H1 (cell line): Measurements from ENCODE around the gene ELMO1. TPM values are rescaled to one million over a fixed set of nuclear protein-coding genes. Genes with fewer than 3 reads are reported as not detected.

Experiments
- CTCF ChIA-PET: fragments of 300-600 bp; sonication (Branson Sonifier 250); formaldehyde crosslinking; loops from one replicate; lab custom pipeline; 2021; ENCODE audit not compliant: partially characterized antibody; lab: Charles Lee
- POLR2A ChIA-PET: fragments of 300-600 bp; sonication (Branson Sonifier 250); formaldehyde crosslinking; loops from one replicate; lab custom pipeline; 2021; ENCODE audit warnings: inconsistent platforms; ENCODE audit not compliant: partially characterized antibody; lab: Charles Lee
- DNase-seq, 2 experiments: peaks; one replicate each; pipeline versions ENCODE4 v3.0.0 to v3.0.0-alpha.2; 2010 to 2022; ENCODE audit warnings: low spot score in 2 of 2, low read depth in 1 of 2, mixed read lengths in 1 of 2
- FAIRE-seq: peaks from 2 replicates; lab custom pipeline; 2011; peaks lifted over from hg19 to GRCh38; lab: Jason Lieb, UNC
- H2AFZ ChIP-seq: 2 replicates; pipeline ENCODE4 v1.8.1; 2012; ENCODE audit warnings: low read length, inconsistent platforms
- H2AK5ac ChIP-seq: 2 replicates; pipeline ENCODE4 v1.6.1; 2013; ENCODE audit warnings: low read depth, low read length
- H2BK120ac ChIP-seq: replicated peaks from 2 replicates; pipeline ENCODE3; 2013; ENCODE audit warnings: low read depth, low read length, inconsistent platforms
- H2BK12ac ChIP-seq: 2 replicates; pipeline ENCODE4 v1.6.1; 2013; ENCODE audit warnings: low read depth, low read length
- H2BK15ac ChIP-seq: 2 replicates; pipeline ENCODE4 v1.6.1; 2013; ENCODE audit warnings: low read length
- H2BK20ac ChIP-seq: 2 replicates; pipeline ENCODE4 v1.6.1; 2013; ENCODE audit warnings: low read length
- H2BK5ac ChIP-seq: 2 replicates; pipeline ENCODE4 v1.6.1; 2013; ENCODE audit warnings: low read depth, low read length
- H3K14ac ChIP-seq: 2 replicates; pipeline ENCODE4 v1.6.1; 2013; ENCODE audit warnings: inconsistent platforms; ENCODE audit not compliant: insufficient read length
- H3K18ac ChIP-seq: 2 replicates; pipeline ENCODE4 v1.6.1; 2013; ENCODE audit warnings: low read length; ENCODE audit errors: extremely low read depth
- H3K23ac ChIP-seq: 2 replicates; pipeline ENCODE4 v1.6.1; 2013; ENCODE audit warnings: inconsistent platforms; ENCODE audit not compliant: insufficient read length
- H3K23me2 ChIP-seq: 2 replicates; pipeline ENCODE4 v1.6.1; 2013; ENCODE audit warnings: low read depth, low read length
- H3K27ac ChIP-seq: 2 replicates; pipeline ENCODE4 v1.6.1; 2011; ENCODE audit warnings: low read depth, low read length, inconsistent platforms
- H3K27me3 ChIP-seq, 4 experiments: replicated peaks in 1 of 4; 1 replicate in 1 of 4; 2 replicates in 3 of 4; pipeline versions ENCODE4 v1.6.1 to v1.8.1; 2011 to 2013; ENCODE audit warnings: low read length in 3 of 4, mild to moderate bottlenecking in 3 of 4, inconsistent platforms in 2 of 4, mixed read lengths in 2 of 4, moderate library complexity in 1 of 4; ENCODE audit not compliant: control insufficient read depth in 3 of 4, insufficient read depth in 3 of 4; ENCODE audit errors: extremely low read depth in 1 of 4
- H3K36me3 ChIP-seq, 4 experiments: 2 replicates each; pipeline versions ENCODE4 v1.6.1 to v1.8.1; 2011 to 2013; ENCODE audit warnings: mild to moderate bottlenecking in 4 of 4, low read length in 3 of 4, moderate library complexity in 2 of 4, control low read depth in 1 of 4, inconsistent platforms in 1 of 4; ENCODE audit not compliant: insufficient read depth in 4 of 4, control insufficient read depth in 2 of 4
- H3K4ac ChIP-seq: replicated peaks from 2 replicates; pipeline ENCODE3; 2013; ENCODE audit warnings: low read length, low read depth, mixed read lengths, inconsistent platforms; ENCODE audit not compliant: insufficient read length
- H3K4me1 ChIP-seq, 4 experiments: replicated peaks in 1 of 4; 1 replicate in 1 of 4; 2 replicates in 3 of 4; pipeline versions ENCODE4 v1.6.1 to v1.8.1; 2011 to 2013; ENCODE audit warnings: low read length in 3 of 4, inconsistent platforms in 2 of 4, mixed read lengths in 1 of 4; ENCODE audit not compliant: insufficient read depth in 4 of 4, control insufficient read depth in 3 of 4
- H3K4me2 ChIP-seq, 2 experiments: 2 replicates each; pipeline versions ENCODE4 v1.6.1 to v1.8.1; 2011 to 2013; ENCODE audit warnings: low read depth in 2 of 2, low read length in 2 of 2, control low read depth in 1 of 2, inconsistent platforms in 1 of 2, mild to moderate bottlenecking in 1 of 2; ENCODE audit not compliant: insufficient read depth in 1 of 2
- H3K4me3 ChIP-seq, 4 experiments: fragments of 200-600, 300-600 bp in 1 of 4; sonication (generic), shearing (Covaris generic), sonication (Bioruptor Twin) in 1 of 4; 2 replicates each; pipeline versions ENCODE4 v1.5.1 to v1.8.1; 2011 to 2016; ENCODE audit warnings: low read length in 4 of 4, low read depth in 3 of 4, control low read depth in 2 of 4, inconsistent platforms in 2 of 4, mild to moderate bottlenecking in 2 of 4, mixed read lengths in 1 of 4, moderate library complexity in 1 of 4; ENCODE audit not compliant: insufficient read depth in 2 of 4; ENCODE audit errors: extremely low read depth in 1 of 4
- H3K56ac ChIP-seq: replicated peaks from 2 replicates; pipeline ENCODE3; 2013; ENCODE audit warnings: low read depth, mild to moderate bottlenecking, mixed read lengths, low read length, inconsistent platforms; ENCODE audit not compliant: insufficient read length
- H3K79me1 ChIP-seq: 2 replicates; pipeline ENCODE4 v1.6.1; 2013; ENCODE audit warnings: low read depth, low read length, control low read depth
- H3K79me2 ChIP-seq, 2 experiments: 2 replicates each; pipeline versions ENCODE4 v1.6.1 to v1.8.1; 2012 to 2013; ENCODE audit warnings: low read length in 2 of 2, mild to moderate bottlenecking in 2 of 2, inconsistent platforms in 1 of 2; ENCODE audit not compliant: insufficient read depth in 2 of 2, control insufficient read depth in 1 of 2
- H3K9ac ChIP-seq, 4 experiments: replicated peaks in 1 of 4; 1 replicate in 1 of 4; 2 replicates in 3 of 4; pipeline versions ENCODE4 v1.6.1 to v1.8.1; 2011 to 2013; ENCODE audit warnings: low read depth in 3 of 4, low read length in 3 of 4, control low read depth in 2 of 4, mild to moderate bottlenecking in 2 of 4, moderate library complexity in 2 of 4, inconsistent platforms in 1 of 4; ENCODE audit errors: extremely low read depth in 1 of 4
- H3K9me3 ChIP-seq, 2 experiments: 2 replicates each; pipeline versions ENCODE4 v1.6.1 to v1.8.1; 2012 to 2013; ENCODE audit warnings: mild to moderate bottlenecking in 2 of 2, moderate library complexity in 2 of 2, control low read depth in 1 of 2, inconsistent platforms in 1 of 2, low read depth in 1 of 2, low read length in 1 of 2, mixed read lengths in 1 of 2; ENCODE audit not compliant: insufficient read depth in 2 of 2
- H4K20me1 ChIP-seq, 2 experiments: replicated peaks in 1 of 2; 2 replicates each; pipeline versions ENCODE3 to v1.8.1; 2011 to 2013; ENCODE audit warnings: inconsistent platforms in 2 of 2, low read length in 2 of 2, mild to moderate bottlenecking in 1 of 2; ENCODE audit not compliant: insufficient read depth in 2 of 2, control insufficient read depth in 1 of 2
- H4K5ac ChIP-seq: 2 replicates; pipeline ENCODE4 v1.6.1; 2013; ENCODE audit warnings: low read length, low read depth, mixed read lengths, inconsistent platforms; ENCODE audit not compliant: insufficient read length
- H4K8ac ChIP-seq: 2 replicates; pipeline ENCODE4 v1.8.0; 2013; ENCODE audit warnings: mild to moderate bottlenecking, moderate library complexity, low read length, inconsistent platforms; ENCODE audit not compliant: insufficient read depth; ENCODE audit errors: extremely low read depth
- H4K91ac ChIP-seq: replicated peaks from 2 replicates; pipeline ENCODE3; 2013; ENCODE audit warnings: low read length, mixed read lengths, inconsistent platforms; ENCODE audit not compliant: insufficient read length
- RXRA ChIP-seq: IDR thresholded peaks from 2 replicates; pipeline ENCODE4 v1.6.1; 2011; ENCODE audit warnings: low read depth, mild to moderate bottlenecking, low read length, moderate library complexity; ENCODE audit not compliant: insufficient read depth
- WGBS, 2 experiments: shearing (Covaris generic) in 1 of 2; methylation state at CpG; one replicate each; pipeline versions ENCODE4 v1.1.6 to v1.1.7; 2013 to 2015; ENCODE audit warnings: low lambda C conversion rate in 2 of 2, mixed read lengths in 2 of 2, inconsistent platforms in 1 of 2, low coverage in 1 of 2, missing lambda C conversion rate in 1 of 2; ENCODE audit not compliant: insufficient replicate concordance in 2 of 2, insufficient coverage in 1 of 2, insufficient read length in 1 of 2; ENCODE audit errors: extremely low coverage in 1 of 2, missing lambda C conversion rate in 1 of 2; 5-methylcytosine and 5-hydroxymethylcytosine counted together
- polyA plus RNA-seq, 7 experiments: library from polyadenylated mRNA; depleted of rRNA in 3 of 7; stranded (reverse) in 5 of 7; unstranded in 2 of 7; fragments of >200 nt in 5 of 7; fragments of 200-250 nt in 2 of 7; gene quantifications; 1 replicate in 5 of 7; 2 replicates in 1 of 7; 4 replicates in 1 of 7; pipeline versions ENCODE4 v1.2.1 to v1.2.3, GENCODE V29; 2011 to 2013; ENCODE audit warnings: missing spikeins in 2 of 7, mixed read lengths in 2 of 7
- total RNA-seq: library from RNA; stranded (reverse); fragmentation: NEBNext Ultra II Directional; extraction: Animal tissue kit (Norgen Biotek cat#: 25700); gene quantifications from 2 replicates; pipeline ENCODE4 v1.2.1, GENCODE V29; 2021

Gene ELMO1
- total and polyA plus RNA-seq, 2 of the 8 experiments (the other 6 are each of a cell fraction or from before 2014, with no cell fraction given), result 18.4 to 21.0 TPM

- no peak overlapping the region for H3K9ac ChIP-seq
- H3K23ac ChIP-seq, result no peak overlapping the region
- no peak overlapping the region for H4K8ac ChIP-seq
- H2BK20ac ChIP-seq, result no peak overlapping the region
- no peak overlapping the region for H4K91ac ChIP-seq
- H3K36me3 ChIP-seq, result no peaks in the 10 kb centered on the region
- WGBS, 2 experiments, result 90% methylated on average over 3 of the region's 3 CpGs; no CpG with 5 or more reads in 1 of the 2 experiments
- H3K4me1 ChIP-seq, result peaks cover 0 to 4% (median under 1%) of the 10 kb centered on the region in 4 experiments; a peak in 1 of 7 replicates
- H3K27ac ChIP-seq, result no peak overlapping the region
- H3K4me3 ChIP-seq, result no peak overlapping the region
- H3K14ac ChIP-seq, result no peak overlapping the region
- FAIRE-seq (no peak), DNase-seq (no peak)
- no peak overlapping the region for H2AFZ ChIP-seq
- ChIA-PET POLR2A (no interaction called here), CTCF (interaction anchor here (1.0 to 1.5 kb wide), 3 partner anchors 26 to 120 kb away, joined by 3 to 5 read pairs (median 4); no protein-coding TSS in a partner anchor)
- no peak overlapping the region for H3K4me2 ChIP-seq
- H2AK5ac ChIP-seq, result no peak overlapping the region
- no peak overlapping the region for H2BK5ac ChIP-seq
- no peak overlapping the region for H3K56ac ChIP-seq
- no peaks in the 10 kb centered on the region for H3K79me2 ChIP-seq
- no peaks in the 10 kb centered on the region for H4K20me1 ChIP-seq
- no peak overlapping the region for H2BK12ac ChIP-seq
- H3K4ac ChIP-seq, result no peak overlapping the region
- H3K18ac ChIP-seq, result no peak overlapping the region
- H2BK15ac ChIP-seq, result no peak overlapping the region
- H2BK120ac ChIP-seq, result no peak overlapping the region
- H3K9me3 ChIP-seq, result peaks cover 8% of the 10 kb centered on the region in 2 experiments; a peak in 3 of 4 replicates
- H3K23me2 ChIP-seq, result no peaks in the 10 kb centered on the region
- no peaks in the 10 kb centered on the region for H3K27me3 ChIP-seq
- no peaks in the 10 kb centered on the region for H3K79me1 ChIP-seq
- H4K5ac ChIP-seq, result no peak overlapping the region
- no peak for TF ChIP-seq RXRA
These were observed 493.1 kb downstream of the ELMO1 start for GRCh38 chr7:36955456-36956129.
